ENCODE measurements around the gene FAM89A.

GRCh38 chr1:231079163-231079562, 39.1 kb upstream of the FAM89A start:
- no peak for TF ChIP-seq POLR2A (IDR thresholded peaks at IDR 0.05)
- TF ChIP-seq CTCF (IDR thresholded peaks at IDR 0.05), result no peak
